ENCODE data around the gene AVEN. TPM values are rescaled to one million over a fixed set of nuclear protein-coding genes. Genes with fewer than 3 reads are reported as not detected.
"Not testable (repeated sequence)": the region's sequence is repeated elsewhere in the genome, so short reads cannot be mapped to it uniquely, and the experiment has no call there.

AVEN gene
- polyA plus RNA-seq, 3 donors = 13.7 to 17.2 (median 14.4) TPM

DNA sequence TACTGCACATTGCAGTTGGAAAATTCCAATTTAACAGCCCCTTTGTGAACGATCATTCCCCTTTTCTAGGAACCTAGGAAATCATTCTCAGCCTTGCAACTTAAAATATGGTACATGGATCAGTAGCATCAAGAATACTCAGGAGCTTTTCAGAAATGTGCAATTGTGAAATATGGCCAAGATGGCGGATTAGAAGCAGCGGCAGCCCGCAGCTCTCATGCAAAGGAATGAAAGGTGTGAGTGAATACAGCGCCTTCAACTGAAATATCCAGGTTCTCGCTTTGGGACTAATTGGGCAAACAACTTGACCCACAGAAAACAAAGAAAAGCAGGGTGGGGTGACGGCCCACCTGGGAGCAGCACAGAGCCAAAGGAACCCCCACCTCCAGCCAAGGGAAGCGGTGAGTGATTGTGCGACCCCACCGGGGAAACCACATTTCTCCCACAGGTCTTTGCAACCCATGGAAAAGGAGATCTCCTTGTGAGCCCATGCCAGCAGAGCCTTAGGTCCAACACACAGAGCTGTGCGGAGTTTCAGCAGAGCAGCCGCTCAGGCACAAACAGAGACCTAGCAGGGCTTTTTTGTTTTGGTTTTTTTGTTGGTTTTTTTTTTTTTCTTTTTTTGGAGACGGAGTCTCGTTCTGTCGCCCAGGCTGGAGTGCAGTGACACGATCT, 7.6 kb upstream of the AVEN start:
- no peak for DNase-seq

DNA sequence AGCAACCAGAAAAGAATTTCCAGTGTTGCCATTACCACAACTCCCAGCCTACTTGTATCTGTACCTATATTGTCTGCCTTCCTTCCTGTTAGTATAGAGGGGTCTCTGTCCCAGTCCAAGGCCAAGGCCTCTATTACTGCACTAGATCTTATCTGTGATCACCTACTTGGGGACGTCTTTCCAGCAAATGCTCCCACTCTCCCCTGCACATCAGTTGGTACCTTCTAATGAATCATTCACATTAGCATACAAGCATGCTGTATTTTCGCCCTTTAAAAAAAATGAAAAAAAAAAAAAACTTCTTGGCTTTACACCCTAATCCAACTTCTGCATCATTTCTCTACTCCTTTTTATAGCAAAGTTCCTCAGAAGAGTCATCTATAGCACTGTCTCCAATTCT, 4.8 kb upstream of the AVEN start:
- no peak for DNase-seq

GRCh38 chr15:34043391-34043790, 4.4 kb upstream of the AVEN start:
- no peak for DNase-seq

- no peak for DNase-seq
Observed at GRCh38 chr15:34039790-34040113, 748 bp upstream of the AVEN start.

DNA sequence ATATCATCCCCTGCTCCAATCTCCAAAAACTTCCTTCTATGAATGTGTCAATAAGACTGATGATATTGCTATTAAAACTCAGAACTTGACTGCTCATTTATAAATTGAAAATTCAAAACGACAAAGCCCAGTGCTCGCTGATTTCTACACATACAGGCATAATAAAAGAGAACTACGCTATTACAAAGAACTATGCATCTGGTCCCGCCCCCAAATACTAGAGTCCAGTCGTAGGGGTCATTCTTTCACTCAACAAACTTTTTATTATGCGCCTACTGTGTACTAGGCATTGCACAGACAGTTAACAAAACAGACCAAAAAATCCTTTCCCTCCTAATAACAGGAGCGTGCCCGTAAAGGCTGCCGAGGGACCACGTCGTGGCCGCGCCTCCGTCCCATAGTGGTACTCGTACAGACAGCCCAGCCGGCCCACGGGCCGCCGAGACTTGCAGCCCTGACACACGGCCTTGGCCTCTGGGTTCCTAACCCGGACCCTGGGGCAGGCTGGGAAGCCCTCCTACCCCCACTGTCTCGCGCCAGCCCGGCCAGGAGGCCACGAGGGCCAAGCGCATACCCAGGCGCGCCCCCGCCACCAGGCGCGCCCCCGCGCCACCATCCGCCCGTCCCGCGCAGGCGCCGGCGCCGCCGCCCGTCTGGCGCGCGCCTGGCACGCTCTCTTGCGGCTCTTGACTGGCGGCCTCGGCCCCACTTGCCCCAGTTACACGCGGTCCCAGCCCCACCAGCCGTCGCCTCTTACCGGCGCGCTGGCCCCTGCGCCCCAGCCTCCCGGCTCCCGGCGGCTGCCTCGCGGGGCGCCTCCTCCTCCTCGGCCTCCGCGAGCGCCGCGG, 757 bp downstream of the AVEN start:
- peak; percentile 80 for DNase-seq

DNA sequence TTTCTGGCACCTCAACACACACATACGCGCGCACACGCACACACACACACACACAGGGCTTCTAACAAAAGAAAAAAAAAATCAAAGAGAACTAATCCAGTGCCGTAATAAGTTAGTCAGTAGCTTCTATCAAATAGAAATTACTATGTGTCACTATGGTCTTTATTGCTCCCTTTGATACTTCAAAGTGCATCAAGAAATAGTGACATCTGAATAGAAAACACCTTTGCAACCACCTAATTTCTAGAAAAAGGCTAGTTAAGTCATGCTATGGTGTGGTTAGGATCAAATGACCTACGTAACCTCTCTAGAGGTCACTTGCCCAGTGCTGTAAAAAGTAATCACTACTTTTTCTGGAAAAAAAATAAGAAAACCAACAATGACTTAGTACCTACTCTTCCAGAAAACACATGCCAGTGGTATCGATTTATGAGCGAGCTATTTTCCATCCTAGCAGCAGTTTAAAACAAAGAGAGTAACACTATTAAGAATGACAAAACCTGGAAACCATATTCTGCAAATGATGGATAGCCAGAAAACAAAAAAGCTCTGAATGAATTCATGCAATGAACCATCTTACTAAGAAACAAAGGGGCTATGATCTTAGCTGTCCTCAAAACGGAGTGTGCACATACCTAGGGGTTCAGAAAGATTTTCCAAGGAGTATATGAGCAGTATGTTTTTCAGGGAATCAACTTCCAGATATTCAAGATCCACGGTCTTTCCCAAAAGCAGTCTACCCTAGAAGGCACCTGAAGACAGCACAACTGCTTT, 6.8 kb downstream of the AVEN start:
- no peak for DNase-seq

DNA sequence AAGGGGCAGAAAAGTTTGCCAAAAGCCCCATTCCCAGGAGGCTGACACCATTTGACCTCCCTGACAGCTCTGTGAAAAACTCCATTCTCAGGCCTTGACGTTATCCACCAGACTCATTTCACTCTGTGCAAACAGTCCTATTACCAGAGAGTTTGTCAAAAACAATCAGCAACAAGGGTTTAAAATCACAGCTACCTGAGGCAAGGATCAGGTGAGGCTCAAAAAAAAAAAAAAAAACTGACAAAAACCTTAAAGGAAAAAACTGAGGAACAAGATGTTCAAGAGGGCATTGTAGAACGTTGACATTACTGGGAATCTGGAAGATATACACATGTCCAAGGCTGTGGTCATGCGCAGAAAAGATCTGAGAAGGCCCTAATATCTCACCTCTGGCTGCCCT, 11.4 kb downstream of the AVEN start:
- no peak for DNase-seq

GRCh38 chr15:34025252-34025651, 13.8 kb downstream of the AVEN start:
- no peak for DNase-seq

DNA sequence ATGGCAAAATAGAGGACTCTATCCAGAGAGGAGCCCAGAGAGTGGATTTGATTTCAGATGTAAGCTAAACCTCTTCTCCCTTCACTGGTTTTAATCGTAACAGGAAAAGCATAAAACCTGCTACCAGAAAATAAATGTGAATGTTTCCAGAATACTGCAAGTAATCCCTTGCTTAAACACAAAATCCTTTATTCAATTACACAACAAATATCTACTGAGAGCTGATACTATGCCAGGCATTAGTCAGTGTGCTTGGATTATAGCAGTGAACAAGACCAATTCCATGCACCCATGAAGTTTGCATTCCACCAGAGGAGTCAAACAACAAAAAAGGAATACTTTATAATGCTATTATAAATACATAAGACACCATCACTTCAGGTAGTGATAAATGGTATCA, 15.1 kb downstream of the AVEN start:
- no peak for DNase-seq

DNA sequence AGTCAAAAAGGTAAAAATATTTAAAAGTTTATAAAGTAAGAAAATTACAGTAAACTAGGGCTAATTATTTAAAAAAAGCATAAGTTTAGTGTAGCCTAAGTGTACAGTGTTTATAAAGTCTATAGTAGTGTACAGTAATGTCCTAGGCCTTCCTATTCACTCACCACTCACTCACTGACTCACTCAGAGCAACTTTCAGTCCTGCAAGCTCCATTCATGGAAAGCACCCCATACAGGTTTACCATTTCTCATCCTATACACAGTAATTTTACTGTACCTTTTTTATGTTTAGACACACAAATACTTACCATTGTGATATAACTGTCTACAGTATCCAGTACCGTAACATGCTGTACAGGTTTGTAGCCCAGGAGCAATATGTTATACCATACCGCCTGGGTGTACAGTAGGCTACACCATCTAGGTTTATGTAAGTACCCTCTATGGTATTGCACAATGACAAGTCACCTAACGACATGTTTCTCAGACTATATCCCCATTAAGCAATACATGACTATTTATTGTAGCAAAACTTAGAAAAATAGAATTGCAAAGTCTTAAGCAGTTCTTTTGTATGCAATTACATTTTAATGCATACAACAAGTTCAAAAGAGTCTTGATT, 19.5 kb downstream of the AVEN start:
- no peak for DNase-seq

DNA sequence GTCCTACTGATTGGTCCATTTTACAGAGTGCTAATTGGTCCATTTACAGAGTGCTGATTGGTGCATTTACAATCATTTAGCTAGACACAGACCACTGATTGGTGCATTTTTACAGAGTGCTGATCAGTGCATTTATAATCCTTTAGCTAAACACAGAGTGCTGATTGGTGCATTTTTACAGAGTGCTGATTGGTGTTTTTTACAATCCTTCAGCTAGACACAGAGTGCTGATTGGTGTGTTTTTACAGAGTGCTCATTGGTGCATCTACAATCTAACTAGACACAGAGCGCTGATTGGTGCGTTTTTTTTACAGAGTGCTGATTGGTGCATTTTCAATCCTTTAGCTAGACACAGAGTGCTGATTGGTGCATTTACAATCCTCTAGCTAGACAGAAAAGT, 20.3 kb downstream of the AVEN start:
- DNase-seq = not testable (repeated sequence)

DNA sequence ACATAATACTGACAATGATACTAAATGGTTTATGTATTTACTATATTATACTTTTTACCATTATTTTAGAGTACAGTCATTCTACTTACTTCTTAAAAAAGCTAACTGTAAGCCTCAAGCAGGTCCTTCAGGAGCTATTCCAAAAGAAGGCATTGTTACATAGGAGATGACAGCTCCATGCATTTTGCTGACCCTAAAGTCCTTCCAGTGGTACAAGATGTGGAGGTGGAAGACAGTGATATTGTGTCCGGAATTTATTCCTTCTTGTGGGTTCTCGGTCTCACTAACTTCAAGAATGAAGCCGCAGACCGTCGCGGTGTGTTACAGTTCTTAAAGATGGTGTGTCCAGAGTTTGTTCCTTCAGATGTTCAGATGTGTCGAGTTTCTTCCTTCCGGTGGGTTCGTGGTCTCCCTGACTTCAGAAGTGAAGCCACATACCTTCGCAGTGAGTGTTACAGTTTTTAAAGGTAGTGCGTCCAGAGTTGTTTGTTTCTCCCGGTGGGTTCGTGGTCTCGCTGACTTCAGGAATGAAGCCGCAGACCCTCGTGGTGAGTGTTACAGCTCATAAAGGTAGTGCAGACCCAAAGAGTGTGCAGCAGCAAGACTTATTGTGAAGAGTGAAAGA, 20.9 kb downstream of the AVEN start:
- no peak for DNase-seq

DNA sequence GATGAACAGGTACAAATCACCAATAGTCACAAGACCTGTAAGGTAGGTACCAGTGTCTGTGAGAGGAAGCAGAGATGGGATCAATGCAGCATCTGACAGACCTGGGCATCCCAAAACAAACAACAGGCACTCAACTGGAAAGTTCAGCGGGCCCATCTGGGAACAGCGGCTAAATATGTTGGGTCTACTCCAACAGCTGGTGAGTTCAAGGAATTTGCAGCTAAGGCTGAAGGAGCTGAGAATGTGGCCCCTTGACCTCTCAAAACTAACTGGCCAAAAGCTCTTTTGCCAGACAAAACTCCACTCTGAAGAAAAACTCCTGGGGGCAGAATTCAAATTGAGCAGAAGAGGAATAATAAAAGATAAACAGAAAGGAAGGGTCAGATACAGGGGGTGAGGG, 24.4 kb downstream of the AVEN start:
- no peak for DNase-seq

DNA sequence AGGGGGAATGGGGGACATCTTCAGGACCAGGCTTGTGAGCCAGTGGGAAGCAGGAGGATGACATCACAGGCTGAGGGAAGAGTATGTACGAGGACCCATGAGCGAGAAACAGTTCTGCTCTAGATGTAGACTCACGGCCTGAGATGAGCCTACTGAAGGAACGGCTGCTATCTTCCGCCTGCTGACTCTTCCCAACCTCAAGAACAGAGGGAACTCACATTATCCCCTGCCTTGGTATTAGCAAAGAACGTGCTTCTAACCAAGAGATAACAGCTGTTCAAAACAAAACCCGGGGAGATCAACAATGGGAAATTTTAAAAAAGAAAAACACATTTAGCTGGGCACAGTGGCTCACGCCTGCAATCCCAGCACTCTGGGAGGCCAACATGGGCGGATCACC, 25.3 kb downstream of the AVEN start:
- DNase-seq = no peak

DNA sequence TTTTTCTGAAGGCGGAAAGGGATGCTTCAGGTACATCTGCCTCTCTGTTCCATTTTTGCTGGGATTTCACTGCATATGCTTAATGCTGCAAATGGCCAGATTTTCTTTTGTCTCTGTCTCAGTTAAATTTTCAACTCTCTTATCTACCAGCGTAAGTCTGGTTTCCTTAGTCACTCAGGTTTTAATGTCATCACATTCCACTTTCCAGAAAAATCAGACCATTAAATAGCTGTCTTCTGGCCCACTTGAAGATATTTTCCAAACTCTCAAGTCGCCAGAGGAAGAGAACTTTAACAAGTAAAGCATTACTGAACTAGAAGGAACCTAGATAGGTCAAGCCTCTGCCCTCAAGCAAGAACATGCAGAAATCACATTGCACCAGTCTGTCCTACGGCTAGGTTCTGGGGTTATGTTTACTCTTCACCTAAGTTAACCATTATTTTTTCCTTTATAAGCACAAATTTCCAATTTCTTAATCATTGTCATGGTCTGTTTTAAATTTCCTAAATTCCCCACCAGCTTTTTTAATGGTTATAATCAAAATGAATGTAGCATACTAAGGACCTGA, 26.5 kb downstream of the AVEN start:
- no peak for DNase-seq

DNA sequence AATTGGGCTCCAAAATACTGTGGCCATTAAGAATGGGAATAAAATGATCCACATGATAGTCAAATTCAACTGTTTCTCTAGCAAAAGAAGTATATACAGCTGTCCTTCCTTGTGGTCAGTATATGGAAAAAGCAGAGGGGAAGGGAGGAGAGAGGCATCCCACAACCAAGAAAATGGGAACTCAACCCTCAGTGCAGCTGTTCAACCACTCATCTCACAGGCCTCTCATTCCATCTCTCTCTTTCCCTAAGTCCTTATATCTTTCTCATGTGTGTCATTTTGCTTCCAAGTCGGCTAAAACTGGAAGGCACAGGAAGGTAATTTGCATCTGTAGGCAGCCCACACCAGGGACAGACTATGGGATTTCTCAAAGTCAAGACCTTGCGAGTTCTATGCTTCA, 27.5 kb downstream of the AVEN start:
- no peak for DNase-seq

DNA sequence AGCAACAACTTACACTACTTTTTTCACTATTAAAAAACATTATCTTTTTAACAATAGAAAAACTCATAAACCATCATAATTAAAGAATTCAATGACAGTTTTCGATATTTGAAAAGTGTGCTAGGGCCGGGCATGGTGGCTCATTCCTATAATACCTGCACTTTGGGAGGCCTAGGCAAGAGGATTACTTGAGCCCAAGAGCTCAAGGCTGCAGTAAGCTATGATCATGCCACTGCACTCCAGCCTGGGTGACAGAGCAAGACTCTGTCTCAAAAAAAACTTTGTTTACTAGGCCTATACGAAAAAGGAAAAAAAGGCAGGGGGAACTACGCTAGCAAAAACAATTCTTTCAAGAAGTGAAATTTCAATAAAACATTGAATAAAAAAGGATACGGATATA, 28.1 kb downstream of the AVEN start:
- no peak for DNase-seq

DNA sequence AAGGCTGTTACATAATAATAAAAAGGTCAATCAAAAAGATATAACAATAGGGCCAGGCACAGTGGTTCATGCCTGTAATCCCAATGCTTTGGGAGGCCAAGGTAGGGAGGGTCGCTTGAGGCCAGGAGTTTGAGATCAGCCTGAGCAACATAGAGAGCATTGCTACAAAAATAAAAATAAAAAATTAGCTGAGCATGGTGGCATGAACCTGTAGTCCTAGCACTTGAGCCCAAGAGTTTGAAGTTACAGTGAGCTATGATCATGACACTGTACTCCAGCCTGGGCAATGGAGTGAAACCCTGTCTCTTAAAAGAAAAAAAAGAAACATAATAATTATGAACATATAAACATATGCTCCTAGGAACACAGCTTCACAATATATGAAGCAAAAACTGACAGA, 29.3 kb downstream of the AVEN start:
- no peak for DNase-seq

GRCh38 chr15:34006381-34006780, 32.6 kb downstream of the AVEN start:
- no peak for DNase-seq

DNA sequence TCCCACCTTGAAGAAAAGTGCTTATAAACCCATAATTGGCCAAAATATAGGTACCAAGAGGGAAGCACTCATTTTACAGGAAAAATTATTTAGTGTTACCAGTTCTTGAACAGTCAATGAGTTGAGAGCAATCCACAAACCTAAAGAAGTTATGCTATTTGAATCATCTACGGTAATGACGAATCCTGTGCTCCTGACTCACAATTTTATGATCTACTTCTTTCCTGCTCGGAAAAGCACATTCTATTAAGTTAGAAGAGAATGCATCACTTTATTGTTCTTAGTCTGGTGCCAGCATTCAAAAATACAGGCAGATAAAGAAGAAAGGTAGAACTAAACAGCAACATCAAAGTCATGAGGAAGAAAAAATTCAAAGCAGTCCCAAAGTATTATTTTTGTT, 37.5 kb downstream of the AVEN start:
- no peak for DNase-seq

GRCh38 chr15:33995666-33996065, 43.3 kb downstream of the AVEN start:
- DNase-seq = not testable (repeated sequence)
